Ascending aorta (tissue), 2 donors: Measurements from ENCODE around the gene PAQR9. TPM values are rescaled to one million over a fixed set of nuclear protein-coding genes. Genes with fewer than 3 reads are reported as not detected.

Experiments used
- DNase-seq, 2 donors: peaks; one replicate each; pipeline ENCODE4 v3.0.0-alpha.2; 2019; ENCODE audit warnings: low spot score in 2 of 2
- H3K27ac ChIP-seq, 2 donors: fragments of 200-600 bp; sonication (generic); one replicate each; pipeline ENCODE4 v1.5.1; 2016 to 2017; ENCODE audit warnings: mild to moderate bottlenecking in 1 of 2
- H3K27me3 ChIP-seq: fragments of 200-600 bp; sonication (generic); one replicate; pipeline ENCODE4 v1.5.1; 2017
- H3K36me3 ChIP-seq, 2 donors: fragments of 200-600 bp; sonication (generic); one replicate each; pipeline ENCODE4 v1.5.1; 2016
- H3K4me1 ChIP-seq, 2 donors: fragments of 200-600 bp; sonication (generic); one replicate each; pipeline ENCODE4 v1.5.1; 2016 to 2017; ENCODE audit warnings: mild to moderate bottlenecking in 1 of 2
- H3K4me3 ChIP-seq, 2 donors: fragments of 200-600 bp; sonication (generic); one replicate each; pipeline ENCODE4 v1.5.1; 2016 to 2017; ENCODE audit warnings: mild to moderate bottlenecking in 1 of 2
- H3K9me3 ChIP-seq, 2 donors: fragments of 200-600 bp; sonication (generic); one replicate each; pipeline ENCODE4 v1.5.1; 2016
- intact Hi-C: fragments of 100-400 bp; cut with DNase I; formaldehyde crosslinking; loops from one replicate; pipeline ENCODE4 v1.15.1; 2023
- total RNA-seq: library from RNA; depleted of rRNA; stranded (reverse); fragments of >200 nt; gene quantifications from one replicate; pipeline ENCODE4 v1.1.0, GENCODE V29; 2016
- TF ChIP-seq, protein P1 (sequence below), 3 experiments: fragments of 200-600 bp in 2 of 3; fragments of 450-650 bp in 1 of 3; sonication (generic) in 2 of 3; IDR thresholded peaks; one replicate each; pipeline ENCODE4 v1.5.1; 2016 to 2019; ENCODE audit warnings: antibody characterized with exemption in 3 of 3, mild to moderate bottlenecking in 1 of 3, moderate library complexity in 1 of 3

The PAQR9 gene
- total RNA-seq, 1 donor from 2014 or later = not detected

DNA sequence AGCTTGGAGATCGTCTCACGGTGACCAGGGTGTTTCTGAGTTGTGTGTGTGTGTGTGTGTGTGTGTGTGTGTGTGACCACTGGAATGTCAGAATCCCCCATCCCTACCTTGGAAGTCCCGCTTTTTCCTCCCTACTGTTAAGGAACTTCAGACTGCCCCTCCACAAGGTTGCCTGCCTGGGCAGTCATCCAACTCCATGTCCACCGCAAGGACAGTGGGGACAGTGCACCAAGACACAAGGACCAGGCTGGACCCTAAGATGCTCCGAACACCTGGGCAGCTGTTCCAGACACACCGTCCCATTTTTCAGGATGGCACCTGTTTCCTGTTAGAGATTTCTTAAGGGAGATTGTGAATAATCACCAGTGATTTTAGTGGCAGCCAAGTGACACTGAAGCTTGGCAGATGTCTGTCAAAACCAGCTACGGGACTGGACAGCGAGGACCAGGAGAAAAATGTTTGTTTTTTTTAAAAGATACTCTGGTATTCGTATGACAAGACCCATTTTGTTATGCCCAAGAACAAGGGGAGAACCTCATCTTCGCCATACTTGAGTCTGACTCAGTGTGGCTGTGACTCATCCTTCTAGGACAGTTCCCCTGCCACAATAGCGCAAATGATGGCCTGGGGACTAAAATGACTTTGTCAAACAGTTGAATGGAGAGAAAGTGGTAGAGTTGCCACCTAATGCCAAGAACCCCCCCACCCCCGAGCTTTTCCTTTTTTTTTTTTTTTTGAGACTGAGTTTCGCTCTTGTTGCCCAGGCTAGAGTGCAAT is 15.5 kb downstream of the PAQR9 start:
- TF ChIP-seq, protein P1, sequence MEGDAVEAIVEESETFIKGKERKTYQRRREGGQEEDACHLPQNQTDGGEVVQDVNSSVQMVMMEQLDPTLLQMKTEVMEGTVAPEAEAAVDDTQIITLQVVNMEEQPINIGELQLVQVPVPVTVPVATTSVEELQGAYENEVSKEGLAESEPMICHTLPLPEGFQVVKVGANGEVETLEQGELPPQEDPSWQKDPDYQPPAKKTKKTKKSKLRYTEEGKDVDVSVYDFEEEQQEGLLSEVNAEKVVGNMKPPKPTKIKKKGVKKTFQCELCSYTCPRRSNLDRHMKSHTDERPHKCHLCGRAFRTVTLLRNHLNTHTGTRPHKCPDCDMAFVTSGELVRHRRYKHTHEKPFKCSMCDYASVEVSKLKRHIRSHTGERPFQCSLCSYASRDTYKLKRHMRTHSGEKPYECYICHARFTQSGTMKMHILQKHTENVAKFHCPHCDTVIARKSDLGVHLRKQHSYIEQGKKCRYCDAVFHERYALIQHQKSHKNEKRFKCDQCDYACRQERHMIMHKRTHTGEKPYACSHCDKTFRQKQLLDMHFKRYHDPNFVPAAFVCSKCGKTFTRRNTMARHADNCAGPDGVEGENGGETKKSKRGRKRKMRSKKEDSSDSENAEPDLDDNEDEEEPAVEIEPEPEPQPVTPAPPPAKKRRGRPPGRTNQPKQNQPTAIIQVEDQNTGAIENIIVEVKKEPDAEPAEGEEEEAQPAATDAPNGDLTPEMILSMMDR (IDR thresholded peaks at IDR 0.05) = no peak
- DNase-seq = no peak
- H3K4me1 ChIP-seq = no peaks in the 10 kb centered on the region
- no peaks in the 10 kb centered on the region for H3K27me3 ChIP-seq
- H3K9me3 ChIP-seq = no peaks in the 10 kb centered on the region
- H3K4me3 ChIP-seq = peak overlapping the region in 1 of 2 donors; percentile 46
- intact Hi-C loops = no loop called here
- no peaks in the 10 kb centered on the region for H3K36me3 ChIP-seq
- H3K27ac ChIP-seq = no peak overlapping the region

DNA sequence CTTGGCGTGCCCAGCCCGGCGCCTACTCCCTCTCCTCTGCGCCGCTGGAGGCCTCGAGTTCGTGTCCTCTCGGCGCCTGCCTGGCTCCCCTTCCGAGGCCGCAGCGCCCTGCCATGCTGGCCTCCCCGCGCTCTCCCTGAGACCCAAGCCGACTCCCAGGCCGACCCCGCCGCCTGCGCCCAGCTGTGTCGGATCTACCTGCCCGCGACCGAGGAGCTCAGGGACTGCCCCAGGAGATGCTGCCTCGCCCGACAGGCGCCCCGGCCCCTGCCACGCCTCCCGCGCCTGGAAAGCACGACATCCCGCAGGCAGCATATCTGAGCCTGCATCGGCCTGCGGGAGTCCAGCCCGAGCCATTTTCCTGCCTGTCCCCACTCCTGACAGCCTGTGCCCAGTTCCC is 16.1 kb downstream of the PAQR9 start:
- TF ChIP-seq, protein P1 (IDR thresholded peaks at IDR 0.05) = no peak
- H3K4me3 ChIP-seq = peak overlapping the region in 1 of 2 donors; percentile 46
- no peak for DNase-seq

DNA sequence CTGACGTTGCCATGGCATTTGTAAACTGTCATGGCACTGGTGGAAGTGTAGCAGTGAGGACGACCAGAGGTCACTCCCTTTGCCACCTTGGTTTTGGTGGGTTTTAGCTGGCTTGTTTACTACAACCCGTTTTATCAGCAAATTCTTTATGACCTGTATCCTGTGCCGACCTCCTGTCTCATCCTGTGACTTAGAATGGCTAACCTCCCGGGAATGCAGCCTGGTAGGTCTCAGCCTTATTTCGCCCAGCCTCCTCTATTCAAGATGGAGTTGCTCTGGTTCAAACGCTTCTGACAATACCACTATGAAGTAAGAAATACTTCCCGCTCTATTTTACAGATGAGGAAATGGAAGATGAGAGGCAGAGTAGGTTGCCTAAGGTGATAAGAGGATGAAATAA is 16.6 kb downstream of the PAQR9 start:
- H3K4me3 ChIP-seq = peak overlapping the region in 1 of 2 donors; percentile 46
- TF ChIP-seq, protein P1 (IDR thresholded peaks at IDR 0.05) = no peak
- no peak overlapping the region for H3K27ac ChIP-seq
- no peaks in the 10 kb centered on the region for H3K36me3 ChIP-seq
- no peak for DNase-seq
- intact Hi-C loops = no loop called here
- no peaks in the 10 kb centered on the region for H3K27me3 ChIP-seq
- H3K4me1 ChIP-seq = no peaks in the 10 kb centered on the region
- H3K9me3 ChIP-seq = no peaks in the 10 kb centered on the region

More for the DNA sequence above, 16.1 kb downstream of the PAQR9 start:
- Histone ChIP-seq H3K4me1 (no peaks in the 10 kb centered on the region), H3K27ac (no peak overlapping the region), H3K36me3 (no peaks in the 10 kb centered on the region), H3K9me3 (no peaks in the 10 kb centered on the region), H3K27me3 (no peaks in the 10 kb centered on the region)
- intact Hi-C loops = no loop called here

DNA sequence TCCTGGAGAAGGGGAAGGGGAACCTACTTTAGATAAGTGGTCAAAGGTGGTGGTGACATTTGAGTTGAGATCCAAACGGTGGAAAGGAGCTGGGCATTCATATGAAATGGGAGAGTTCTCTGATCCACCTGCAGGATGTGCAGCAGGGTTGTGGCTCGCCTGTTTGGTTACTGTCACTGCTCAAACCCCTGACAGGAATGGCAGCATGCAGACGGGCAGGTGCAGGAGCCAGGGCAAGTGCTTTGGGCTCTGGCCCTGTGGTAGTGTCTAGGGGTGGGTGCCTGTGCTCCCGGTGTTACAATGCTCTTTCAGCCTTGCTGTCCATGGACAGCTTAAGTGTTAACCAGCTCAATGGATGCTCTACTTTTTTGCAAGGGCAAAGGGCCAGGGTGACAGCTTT is 18.5 kb downstream of the PAQR9 start:
- H3K27me3 ChIP-seq = no peaks in the 10 kb centered on the region
- intact Hi-C loops = no loop called here
- no peak overlapping the region for H3K4me3 ChIP-seq
- no peak for DNase-seq
- TF ChIP-seq, protein P1 (IDR thresholded peaks at IDR 0.05) = no peak
- no peaks in the 10 kb centered on the region for H3K4me1 ChIP-seq
- no peaks in the 10 kb centered on the region for H3K36me3 ChIP-seq
- no peak overlapping the region for H3K27ac ChIP-seq
- H3K9me3 ChIP-seq = no peaks in the 10 kb centered on the region

DNA sequence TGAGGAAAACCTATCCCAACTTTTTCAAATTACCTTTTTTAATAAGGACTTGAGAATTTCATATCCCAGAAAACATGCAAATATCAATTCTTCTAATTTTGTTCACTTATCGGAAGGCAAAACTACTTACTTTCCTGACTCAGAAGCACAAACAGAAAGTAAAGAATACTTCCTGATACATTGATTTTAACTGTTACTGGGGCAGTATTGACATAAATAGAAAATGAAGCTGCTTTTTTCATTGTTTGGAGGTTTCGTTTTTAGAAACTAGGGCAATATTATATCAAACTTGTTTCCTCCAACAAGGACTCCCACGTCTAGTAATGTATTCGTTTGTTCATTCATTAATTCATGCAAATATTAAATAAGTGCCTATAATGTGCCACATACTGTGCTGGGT is 19.1 kb downstream of the PAQR9 start:
- no peak overlapping the region for H3K4me3 ChIP-seq

More for the DNA sequence above, 19.1 kb downstream of the PAQR9 start:
- no peaks in the 10 kb centered on the region for H3K36me3 ChIP-seq
- TF ChIP-seq, protein P1 (IDR thresholded peaks at IDR 0.05) = no peak
- no peak for DNase-seq
- intact Hi-C loops = no loop called here
- H3K4me1 ChIP-seq = no peaks in the 10 kb centered on the region
- H3K27ac ChIP-seq = no peak overlapping the region
- no peaks in the 10 kb centered on the region for H3K27me3 ChIP-seq
- no peaks in the 10 kb centered on the region for H3K9me3 ChIP-seq
